ENCODE results near the gene APBA2.

The APBA2 gene

DNA sequence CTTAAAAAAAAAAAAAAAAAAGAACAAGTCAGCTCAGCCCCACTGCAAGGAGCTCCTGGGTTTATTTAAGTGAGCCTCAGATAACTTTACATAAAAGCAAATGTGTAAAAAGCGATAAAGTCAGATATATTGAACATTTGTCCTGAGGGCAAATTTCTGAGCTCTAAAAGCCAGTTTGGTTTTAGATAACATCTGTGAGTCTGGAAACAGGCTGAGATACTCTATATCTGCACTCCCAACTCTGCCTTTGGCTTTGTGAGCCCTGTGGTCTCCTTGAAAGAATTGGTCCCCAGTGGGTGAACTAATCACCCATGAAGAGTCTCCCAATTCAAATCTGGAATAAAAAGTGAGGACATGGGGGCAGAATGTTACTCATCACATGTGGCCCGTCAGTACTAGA lies 104.6 kb downstream of the APBA2 start:
- Histone ChIP-seq H3K9me3 (ENCODE audit: insufficient read depth, low read depth, low read length) (no peaks in the 10 kb centered on the region), H3K27me3 (ENCODE audit: insufficient read depth, low read length, poor library complexity, severe bottlenecking) (no peaks in the 10 kb centered on the region), H3K4me3 (ENCODE audit: low read length, poor library complexity, severe bottlenecking) (no peak overlapping the region), H3F3A (ENCODE audit: low read depth) (no peaks in the 10 kb centered on the region), H3K36me3 (ENCODE audit: insufficient read depth, low read length) (peaks cover 20% of the 10 kb centered on the region), H3K79me2 (ENCODE audit: insufficient read depth, low read length) (peaks cover 75% of the 10 kb centered on the region; the same call in 1 of the 2 replicates), H4K20me1 (ENCODE audit: insufficient read depth, low read length, poor library complexity, severe bottlenecking) (peaks cover 22% of the 10 kb centered on the region), H2AFZ (ENCODE audit: low read length) (no peak overlapping the region), H3K9me2 (replicated peaks; ENCODE audit: low read depth, low read length) (no peaks in the 10 kb centered on the region), H3K9ac (ENCODE audit: low read depth, low read length, poor library complexity, severe bottlenecking) (no peak overlapping the region), H3K4me1 (ENCODE audit: insufficient read depth, low read length, poor library complexity, severe bottlenecking) (peaks cover 33% of the 10 kb centered on the region), H3K4me2 (ENCODE audit: low read depth, low read length, poor library complexity, severe bottlenecking) (no peak overlapping the region)
- no peak for TF ChIP-seq EZH2phosphoT487 (IDR thresholded peaks at IDR 0.05; ENCODE audit: borderline replicate concordance)
- TF ChIP-seq, protein P1, sequence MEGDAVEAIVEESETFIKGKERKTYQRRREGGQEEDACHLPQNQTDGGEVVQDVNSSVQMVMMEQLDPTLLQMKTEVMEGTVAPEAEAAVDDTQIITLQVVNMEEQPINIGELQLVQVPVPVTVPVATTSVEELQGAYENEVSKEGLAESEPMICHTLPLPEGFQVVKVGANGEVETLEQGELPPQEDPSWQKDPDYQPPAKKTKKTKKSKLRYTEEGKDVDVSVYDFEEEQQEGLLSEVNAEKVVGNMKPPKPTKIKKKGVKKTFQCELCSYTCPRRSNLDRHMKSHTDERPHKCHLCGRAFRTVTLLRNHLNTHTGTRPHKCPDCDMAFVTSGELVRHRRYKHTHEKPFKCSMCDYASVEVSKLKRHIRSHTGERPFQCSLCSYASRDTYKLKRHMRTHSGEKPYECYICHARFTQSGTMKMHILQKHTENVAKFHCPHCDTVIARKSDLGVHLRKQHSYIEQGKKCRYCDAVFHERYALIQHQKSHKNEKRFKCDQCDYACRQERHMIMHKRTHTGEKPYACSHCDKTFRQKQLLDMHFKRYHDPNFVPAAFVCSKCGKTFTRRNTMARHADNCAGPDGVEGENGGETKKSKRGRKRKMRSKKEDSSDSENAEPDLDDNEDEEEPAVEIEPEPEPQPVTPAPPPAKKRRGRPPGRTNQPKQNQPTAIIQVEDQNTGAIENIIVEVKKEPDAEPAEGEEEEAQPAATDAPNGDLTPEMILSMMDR (conservative IDR thresholded peaks at IDR 0.05; ENCODE audit: low read length) = no peak

DNA sequence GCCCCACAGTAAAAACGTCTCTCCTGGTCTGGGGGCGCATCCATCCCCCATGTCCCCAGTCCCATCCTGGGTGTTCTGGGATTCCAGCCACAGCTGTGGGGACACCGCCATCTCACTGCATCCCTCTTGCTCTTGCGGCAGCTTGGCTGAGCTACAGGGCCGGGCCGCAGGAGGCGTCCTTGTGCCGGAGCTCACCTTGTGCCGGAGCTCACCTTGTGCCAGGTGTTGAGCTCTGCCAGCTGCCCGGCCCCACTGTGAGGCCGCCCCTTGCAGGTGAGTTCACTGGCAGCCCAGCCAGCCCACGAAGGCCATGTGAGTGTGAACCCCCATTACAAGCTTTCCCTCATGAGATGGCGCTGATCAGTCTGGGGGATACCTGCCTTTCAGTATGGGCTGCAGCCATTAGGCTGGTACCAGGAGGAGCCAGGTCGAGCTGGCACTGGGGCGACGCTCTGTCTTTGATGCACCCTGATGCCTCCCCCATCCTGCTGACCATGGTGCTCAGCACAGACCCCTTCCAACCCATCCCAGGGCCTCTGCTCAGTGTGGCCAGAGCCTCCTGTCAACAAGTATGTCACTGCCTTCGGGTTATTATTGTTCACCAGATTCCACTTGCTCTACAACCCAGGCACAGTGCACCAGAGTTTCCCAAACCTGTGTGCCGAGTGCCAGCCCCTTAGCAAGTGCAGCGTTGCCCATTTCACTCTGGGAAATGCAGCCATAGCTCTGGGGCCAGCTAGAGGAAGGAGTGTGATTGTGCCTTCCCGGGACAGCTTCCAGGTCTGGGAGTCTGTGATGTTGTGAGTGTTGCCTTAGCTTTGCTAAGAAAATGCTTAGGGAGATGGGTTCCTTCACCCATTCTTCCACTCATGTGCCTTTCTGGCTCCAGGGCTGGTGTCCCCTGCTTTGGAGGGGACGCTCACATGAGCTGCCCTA lies 105.7 kb downstream of the APBA2 start:
- no peaks in the 10 kb centered on the region for H3F3A ChIP-seq (ENCODE audit: low read depth)
- peaks cover 19% of the 10 kb centered on the region for H4K20me1 ChIP-seq (ENCODE audit: insufficient read depth, low read length, poor library complexity, severe bottlenecking)
- no peak overlapping the region for H2AFZ ChIP-seq (ENCODE audit: low read length)
- no peaks in the 10 kb centered on the region for H3K9me2 ChIP-seq (replicated peaks; ENCODE audit: low read depth, low read length)
- no peak overlapping the region for H3K9ac ChIP-seq (ENCODE audit: low read depth, low read length, poor library complexity, severe bottlenecking)
- peaks cover 31% of the 10 kb centered on the region for H3K36me3 ChIP-seq (ENCODE audit: insufficient read depth, low read length)
- no peak overlapping the region for H3K4me3 ChIP-seq (ENCODE audit: low read length, poor library complexity, severe bottlenecking)
- H3K4me2 ChIP-seq (ENCODE audit: low read depth, low read length, poor library complexity, severe bottlenecking) = no peak overlapping the region
- no peaks in the 10 kb centered on the region for H3K9me3 ChIP-seq (ENCODE audit: insufficient read depth, low read depth, low read length)
- no peaks in the 10 kb centered on the region for H3K27me3 ChIP-seq (ENCODE audit: insufficient read depth, low read length, poor library complexity, severe bottlenecking)
- H3K4me1 ChIP-seq (ENCODE audit: insufficient read depth, low read length, poor library complexity, severe bottlenecking) = peaks cover 25% of the 10 kb centered on the region
- TF ChIP-seq, protein P1 (conservative IDR thresholded peaks at IDR 0.05; ENCODE audit: low read length) = no peak
- no peak for TF ChIP-seq EZH2phosphoT487 (IDR thresholded peaks at IDR 0.05; ENCODE audit: borderline replicate concordance)
- peaks cover 66% of the 10 kb centered on the region; the same call in 1 of the 2 replicates for H3K79me2 ChIP-seq (ENCODE audit: insufficient read depth, low read length)

DNA sequence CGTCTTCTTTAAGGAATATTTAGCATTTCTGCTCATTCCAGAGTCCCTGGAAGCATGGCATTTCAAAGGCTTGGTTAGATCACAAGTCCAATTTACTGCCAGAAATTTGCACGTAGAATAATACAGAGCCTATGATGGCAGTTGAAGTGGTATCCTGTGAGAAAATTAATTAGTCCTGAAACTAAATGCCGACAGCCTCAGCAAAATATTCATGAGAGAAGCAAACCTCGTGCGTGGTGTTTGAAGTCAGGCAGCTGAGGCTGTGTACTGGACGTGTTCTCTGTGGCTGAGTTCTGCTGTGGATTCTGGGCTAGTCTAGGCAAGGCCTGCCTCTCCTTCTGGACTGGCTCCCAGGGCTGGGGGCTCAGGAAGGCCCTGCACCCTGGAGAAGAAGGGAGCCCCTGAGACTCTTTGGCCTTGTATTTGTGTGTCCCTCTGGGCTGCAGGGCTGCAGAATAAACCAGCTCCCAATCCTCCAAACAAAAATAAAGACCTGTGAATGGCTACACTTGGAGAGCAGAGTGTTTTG lies 106.6 kb downstream of the APBA2 start:
- Histone ChIP-seq H3K4me3 (ENCODE audit: low read length, poor library complexity, severe bottlenecking) (no peak overlapping the region), H4K20me1 (ENCODE audit: insufficient read depth, low read length, poor library complexity, severe bottlenecking) (peaks cover 19% of the 10 kb centered on the region), H3K4me2 (ENCODE audit: low read depth, low read length, poor library complexity, severe bottlenecking) (no peak overlapping the region), H3K9ac (ENCODE audit: low read depth, low read length, poor library complexity, severe bottlenecking) (no peak overlapping the region), H3K36me3 (ENCODE audit: insufficient read depth, low read length) (peaks cover 35% of the 10 kb centered on the region; the same call in 1 of the 2 replicates), H2AFZ (ENCODE audit: low read length) (no peak overlapping the region), H3K4me1 (ENCODE audit: insufficient read depth, low read length, poor library complexity, severe bottlenecking) (peaks cover 25% of the 10 kb centered on the region), H3K27me3 (ENCODE audit: insufficient read depth, low read length, poor library complexity, severe bottlenecking) (no peaks in the 10 kb centered on the region), H3K9me3 (ENCODE audit: insufficient read depth, low read depth, low read length) (no peaks in the 10 kb centered on the region), H3F3A (ENCODE audit: low read depth) (no peaks in the 10 kb centered on the region), H3K9me2 (replicated peaks; ENCODE audit: low read depth, low read length) (no peaks in the 10 kb centered on the region), H3K79me2 (ENCODE audit: insufficient read depth, low read length) (peaks cover 57% of the 10 kb centered on the region; the same call in 1 of the 2 replicates)
- TF ChIP-seq EZH2phosphoT487 (IDR thresholded peaks at IDR 0.05; ENCODE audit: borderline replicate concordance) = no peak
- TF ChIP-seq, protein P1 (conservative IDR thresholded peaks at IDR 0.05; ENCODE audit: low read length) = no peak
